Measurements from ENCODE around the gene SLC35G6. TPM values are rescaled to one million over a fixed set of nuclear protein-coding genes. Genes with fewer than 3 reads are reported as not detected.

Gene SLC35G6
- total RNA-seq, 3 donors from 2014 or later: not detected

GRCh38 chr17:7502987-7503386, 21.7 kb downstream of the SLC35G6 start:
- Histone ChIP-seq H3K4me1 (no peaks in the 10 kb centered on the region), H3K4me3 (no peak overlapping the region), H3K27me3 (no peaks in the 10 kb centered on the region), H3K9me3 (no peaks in the 10 kb centered on the region), H3K36me3 (peaks cover 45% of the 10 kb centered on the region), H3K27ac (no peak overlapping the region)
- DNase-seq (ENCODE audit: low spot score in 2 of 2): no peak
- intact Hi-C loops (cut with DNase I; ENCODE audit: low total_unique reads): no loop called here
- TF ChIP-seq POLR2A (IDR thresholded peaks at IDR 0.05) (no peak), CTCF (IDR thresholded peaks at IDR 0.05) (no peak), POLR2AphosphoS5 (IDR thresholded peaks at IDR 0.05) (no peak)

- no peak for DNase-seq (ENCODE audit: low spot score in 2 of 2)
- Histone ChIP-seq H3K4me3 (no peak overlapping the region), H3K27ac (no peak overlapping the region), H3K9me3 (no peaks in the 10 kb centered on the region), H3K27me3 (no peaks in the 10 kb centered on the region), H3K4me1 (no peaks in the 10 kb centered on the region), H3K36me3 (peaks cover 42% of the 10 kb centered on the region)
- intact Hi-C loops (cut with DNase I; ENCODE audit: low total_unique reads): no loop called here
- TF ChIP-seq POLR2A (IDR thresholded peaks at IDR 0.05): no peak
- no peak for TF ChIP-seq POLR2AphosphoS5 (IDR thresholded peaks at IDR 0.05)
- TF ChIP-seq CTCF (IDR thresholded peaks at IDR 0.05): no peak
These were observed 22.3 kb downstream of the SLC35G6 start for GRCh38 chr17:7503521-7503920.

- Histone ChIP-seq H3K36me3 (peaks cover 23% of the 10 kb centered on the region), H3K27ac (no peak overlapping the region), H3K4me1 (no peaks in the 10 kb centered on the region), H3K27me3 (no peaks in the 10 kb centered on the region), H3K4me3 (no peak overlapping the region), H3K9me3 (no peaks in the 10 kb centered on the region)
- no peak for TF ChIP-seq POLR2AphosphoS5 (IDR thresholded peaks at IDR 0.05)
- no peak for DNase-seq (ENCODE audit: low spot score in 2 of 2)
- intact Hi-C loops (cut with DNase I; ENCODE audit: low total_unique reads): no loop called here
These were observed 26.9 kb downstream of the SLC35G6 start for GRCh38 chr17:7508145-7508544.

GRCh38 chr17:7508846-7509245, 27.6 kb downstream of the SLC35G6 start:
- DNase-seq (ENCODE audit: low spot score in 2 of 2): no peak
- Histone ChIP-seq H3K9me3 (no peaks in the 10 kb centered on the region), H3K27me3 (no peaks in the 10 kb centered on the region), H3K4me1 (no peaks in the 10 kb centered on the region), H3K36me3 (peaks cover 16% of the 10 kb centered on the region), H3K27ac (no peak overlapping the region), H3K4me3 (no peak overlapping the region)
- TF ChIP-seq CTCF (IDR thresholded peaks at IDR 0.05) (no peak), POLR2AphosphoS5 (IDR thresholded peaks at IDR 0.05) (no peak), POLR2A (IDR thresholded peaks at IDR 0.05) (no peak)
- intact Hi-C loops (cut with DNase I; ENCODE audit: low total_unique reads): no loop called here

GRCh38 chr17:7509937-7510336, 28.7 kb downstream of the SLC35G6 start:
- H3K27me3 ChIP-seq: no peaks in the 10 kb centered on the region
- no peaks in the 10 kb centered on the region for H3K4me1 ChIP-seq
- intact Hi-C loops (cut with DNase I; ENCODE audit: low total_unique reads): loop anchor here (10.0 kb wide), 1 partner anchor 55 kb away; the partner anchor contains the start of gene SENP3
- peaks cover 9% of the 10 kb centered on the region for H3K36me3 ChIP-seq
- H3K4me3 ChIP-seq: no peak overlapping the region
- H3K9me3 ChIP-seq: no peaks in the 10 kb centered on the region
- TF ChIP-seq CTCF (IDR thresholded peaks at IDR 0.05): no peak
- no peak for TF ChIP-seq POLR2A (IDR thresholded peaks at IDR 0.05)
- TF ChIP-seq POLR2AphosphoS5 (IDR thresholded peaks at IDR 0.05): no peak
- DNase-seq (ENCODE audit: low spot score in 2 of 2): no peak
- no peak overlapping the region for H3K27ac ChIP-seq

- no peaks in the 10 kb centered on the region for H3K9me3 ChIP-seq
- H3K27me3 ChIP-seq: no peaks in the 10 kb centered on the region
- intact Hi-C loops (cut with DNase I; ENCODE audit: low total_unique reads): loop anchor here (10.0 kb wide), 1 partner anchor 54 kb away; the partner anchor contains the start of gene SENP3
- peaks cover 9% of the 10 kb centered on the region for H3K36me3 ChIP-seq
- H3K27ac ChIP-seq: no peak overlapping the region
- no peak for DNase-seq (ENCODE audit: low spot score in 2 of 2)
- no peaks in the 10 kb centered on the region for H3K4me1 ChIP-seq
- no peak overlapping the region for H3K4me3 ChIP-seq
- TF ChIP-seq POLR2AphosphoS5 (IDR thresholded peaks at IDR 0.05) (no peak), CTCF (IDR thresholded peaks at IDR 0.05) (no peak), POLR2A (IDR thresholded peaks at IDR 0.05) (no peak)
These were observed 29.9 kb downstream of the SLC35G6 start for GRCh38 chr17:7511108-7511507.

Measured in breast epithelium (tissue), 4 donors.